Chondrocyte (in vitro differentiated cells): ENCODE results near the gene FNBP1. TPM values are rescaled to one million over a fixed set of nuclear protein-coding genes. Genes with fewer than 3 reads are reported as not detected.
"Not testable (repeated sequence)": the region's sequence is repeated elsewhere in the genome, so short reads cannot be mapped to it uniquely, and the experiment has no call there.

Experiments used
- DNase-seq: peaks from one replicate; pipeline ENCODE4 v3.0.0; 2021; ENCODE audit warnings: mixed read lengths, low spot score
- H3K27ac Mint-ChIP-seq: one replicate; pipeline ENCODE4 v1.8.0; 2021; ENCODE audit warnings: mild to moderate bottlenecking, moderate library complexity, mixed read lengths; ENCODE audit not compliant: unreplicated experiment
- H3K27me3 Mint-ChIP-seq: 2 replicates; pipeline ENCODE4 v1.8.0; 2021; ENCODE audit warnings: low read depth, mixed read lengths
- H3K36me3 Mint-ChIP-seq: 2 replicates; pipeline ENCODE4 v1.8.0; 2021; ENCODE audit warnings: low read depth, mixed read lengths
- H3K4me1 Mint-ChIP-seq: 2 replicates; pipeline ENCODE4 v1.8.0; 2021; ENCODE audit warnings: low read depth, mild to moderate bottlenecking, mixed read lengths
- H3K4me3 Mint-ChIP-seq: one replicate; pipeline ENCODE4 v1.8.0; 2021; ENCODE audit warnings: mild to moderate bottlenecking, moderate library complexity, mixed read lengths; ENCODE audit not compliant: unreplicated experiment
- H3K9me3 Mint-ChIP-seq: 2 replicates; pipeline ENCODE4 v1.8.0; 2021; ENCODE audit warnings: low read depth, mixed read lengths
- CTCF ChIP-seq: fragments of 200-600 bp; sonication (generic); IDR thresholded peaks from 2 replicates; pipeline ENCODE4 v1.5.0; 2021; ENCODE audit warnings: antibody characterized with exemption, mild to moderate bottlenecking, moderate library complexity
- total RNA-seq: library from RNA; stranded (reverse); gene quantifications from 3 replicates; pipeline ENCODE4 v1.2.1, GENCODE V29; 2021

The FNBP1 gene
- total RNA-seq, 1 donor from 2014 or later: 61.2 TPM

GRCh38 chr9:129981180-129981907, 61.6 kb downstream of the FNBP1 start:
- H3K4me1 Mint-ChIP-seq: peaks cover 36% of the 10 kb centered on the region
- no peaks in the 10 kb centered on the region for H3K9me3 Mint-ChIP-seq
- TF ChIP-seq CTCF: no peak
- no peak overlapping the region for H3K4me3 Mint-ChIP-seq
- no peak for DNase-seq
- no peaks in the 10 kb centered on the region for H3K27me3 Mint-ChIP-seq
- H3K27ac Mint-ChIP-seq: peak overlapping the region; percentile 32
- peaks cover 17% of the 10 kb centered on the region for H3K36me3 Mint-ChIP-seq

DNA sequence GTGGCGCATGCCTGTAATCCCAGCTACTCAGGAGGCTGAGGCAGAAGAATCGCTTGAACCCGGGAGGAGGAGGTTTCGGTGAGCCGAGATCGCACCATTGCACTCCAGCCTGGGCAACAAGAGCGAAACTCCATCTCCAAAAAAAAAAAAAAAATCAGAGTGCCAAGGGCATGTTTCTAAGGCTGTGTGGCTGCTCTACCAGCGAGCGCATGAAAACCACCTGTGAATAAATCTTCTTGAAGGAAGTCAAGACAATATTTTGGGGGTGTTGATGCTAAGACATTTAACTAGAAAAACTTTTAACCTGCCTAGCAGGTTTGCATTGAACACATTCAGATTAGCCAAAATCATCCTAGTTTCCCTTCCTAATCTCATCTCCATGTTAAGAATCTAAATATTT, 62.8 kb downstream of the FNBP1 start:
- not testable (repeated sequence) for DNase-seq, H3K4me3 Mint-ChIP-seq, H3K27ac Mint-ChIP-seq, H3K9me3 Mint-ChIP-seq, H3K27me3 Mint-ChIP-seq
- Mint-ChIP-seq H3K4me1 (peaks cover 32% of the 10 kb centered on the region), H3K36me3 (peaks cover 15% of the 10 kb centered on the region)

DNA sequence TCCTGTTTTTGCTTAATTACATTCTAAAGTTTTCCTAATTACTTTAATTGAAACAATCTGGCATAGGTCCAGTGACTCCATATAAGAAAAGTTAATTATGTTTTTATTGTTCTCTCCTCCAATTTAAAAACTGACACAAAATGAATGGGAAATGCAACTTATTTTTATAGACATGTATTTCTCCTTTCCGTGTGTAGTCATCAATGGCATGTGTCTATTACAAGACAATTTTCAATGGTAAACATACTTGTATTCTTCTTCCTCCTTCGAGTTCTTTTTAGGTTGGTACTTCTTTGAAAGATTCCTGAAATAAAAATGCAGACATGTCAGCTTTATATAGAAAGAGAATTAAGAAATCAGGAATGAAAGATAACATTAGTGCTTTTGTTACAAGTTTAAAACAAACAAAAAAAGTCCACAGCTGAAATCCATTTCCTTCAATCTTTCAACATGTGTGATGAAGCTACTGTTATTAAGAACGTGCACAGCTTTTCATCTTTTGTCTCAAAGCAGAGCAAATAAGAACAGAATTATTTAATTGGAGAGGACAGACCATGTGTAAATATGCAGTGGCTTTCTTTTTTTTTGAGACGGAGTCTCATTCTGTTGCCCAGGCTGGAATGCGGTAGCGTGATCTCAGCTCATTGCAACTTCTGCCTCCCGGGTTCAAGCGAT, 63.8 kb downstream of the FNBP1 start:
- peaks cover 16% of the 10 kb centered on the region for H3K36me3 Mint-ChIP-seq
- H3K4me1 Mint-ChIP-seq: peaks cover 24% of the 10 kb centered on the region
- no peak for TF ChIP-seq CTCF
- no peaks in the 10 kb centered on the region for H3K27me3 Mint-ChIP-seq
- H3K27ac Mint-ChIP-seq: no peak overlapping the region
- H3K4me3 Mint-ChIP-seq: no peak overlapping the region
- no peak for DNase-seq
- no peaks in the 10 kb centered on the region for H3K9me3 Mint-ChIP-seq

GRCh38 chr9:129972816-129973215, 70.2 kb downstream of the FNBP1 start:
- no peak for TF ChIP-seq CTCF
- DNase-seq: no peak
- H3K27ac Mint-ChIP-seq: no peak overlapping the region
- H3K4me3 Mint-ChIP-seq: no peak overlapping the region
- H3K9me3 Mint-ChIP-seq: no peaks in the 10 kb centered on the region
- peaks cover 22% of the 10 kb centered on the region for H3K4me1 Mint-ChIP-seq
- H3K36me3 Mint-ChIP-seq: peaks cover 10% of the 10 kb centered on the region
- H3K27me3 Mint-ChIP-seq: no peaks in the 10 kb centered on the region

DNA sequence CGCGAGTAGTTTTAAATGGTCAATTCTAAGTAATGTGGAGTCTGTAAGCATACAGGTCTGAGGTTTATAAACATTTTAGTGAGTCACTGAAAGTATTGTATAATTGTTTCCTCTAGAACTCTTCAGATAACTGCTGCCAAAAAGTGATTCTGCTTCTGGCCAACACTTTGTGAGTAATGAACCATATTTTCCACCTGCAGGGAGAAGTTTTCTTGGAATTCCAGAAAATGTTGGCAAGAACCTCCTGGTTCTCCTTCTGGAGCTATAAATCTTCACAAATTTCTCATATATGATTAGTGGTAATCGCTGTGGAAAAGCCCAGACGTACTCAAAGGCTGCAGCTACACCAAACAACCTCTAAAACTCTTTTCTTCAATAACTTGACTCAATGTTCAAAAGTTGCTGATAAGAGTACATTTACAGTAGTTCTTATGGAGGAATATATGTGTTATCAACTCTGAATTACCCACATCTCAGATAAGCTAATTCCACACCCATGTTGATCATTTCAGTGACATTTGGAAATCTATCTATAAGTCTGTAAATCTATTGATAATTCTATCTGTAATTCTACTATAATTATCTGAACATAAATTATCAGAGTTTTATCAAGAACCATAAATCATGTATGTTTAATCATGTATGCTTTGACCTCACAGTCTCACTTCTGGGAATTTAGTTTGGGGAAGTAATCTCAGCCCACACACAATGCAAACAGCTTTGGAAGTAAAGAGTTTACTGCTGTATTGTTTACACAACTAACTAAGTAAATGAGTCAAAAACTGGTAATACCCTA, 74.1 kb downstream of the FNBP1 start:
- peaks cover 50% of the 10 kb centered on the region for H3K4me1 Mint-ChIP-seq
- H3K9me3 Mint-ChIP-seq: no peaks in the 10 kb centered on the region
- no peaks in the 10 kb centered on the region for H3K27me3 Mint-ChIP-seq
- H3K36me3 Mint-ChIP-seq: peaks cover 18% of the 10 kb centered on the region
- peak overlapping the region; percentile 17 for H3K27ac Mint-ChIP-seq
- no peak for DNase-seq
- H3K4me3 Mint-ChIP-seq: no peak overlapping the region
- no peak for TF ChIP-seq CTCF
